Measurements from ENCODE around the gene HBP1. TPM values are rescaled to one million over a fixed set of nuclear protein-coding genes. Genes with fewer than 3 reads are reported as not detected.
A peak's percentile ranks its signal among the peaks of the same experiment; 100 is the strongest.
"Not testable (repeated sequence)": the region's sequence is repeated elsewhere in the genome, so short reads cannot be mapped to it uniquely, and the experiment has no call there.

Gene HBP1
- total RNA-seq, 1 donor from 2014 or later = 155 TPM

DNA sequence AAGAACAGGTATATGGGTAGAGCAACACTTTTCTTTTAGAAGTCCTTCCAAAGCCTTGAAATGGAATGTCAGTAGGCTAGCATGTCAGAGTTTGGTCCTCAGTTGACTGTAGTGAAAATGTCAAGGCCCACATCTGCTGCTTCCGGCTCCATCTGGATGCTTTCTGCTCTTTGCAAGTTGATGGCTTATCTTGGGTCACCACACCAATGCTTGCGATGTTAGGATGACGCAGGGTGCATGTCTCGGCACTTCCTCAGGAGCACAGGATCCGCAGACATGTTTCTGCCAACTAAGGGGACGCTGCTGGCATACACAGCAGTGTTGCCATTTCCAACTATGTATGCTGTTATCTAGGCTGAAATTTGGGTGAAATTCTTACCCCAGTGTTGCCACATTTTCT, 14.0 kb upstream of the HBP1 start:
- DNase-seq (ENCODE audit: low spot score) = no peak

DNA sequence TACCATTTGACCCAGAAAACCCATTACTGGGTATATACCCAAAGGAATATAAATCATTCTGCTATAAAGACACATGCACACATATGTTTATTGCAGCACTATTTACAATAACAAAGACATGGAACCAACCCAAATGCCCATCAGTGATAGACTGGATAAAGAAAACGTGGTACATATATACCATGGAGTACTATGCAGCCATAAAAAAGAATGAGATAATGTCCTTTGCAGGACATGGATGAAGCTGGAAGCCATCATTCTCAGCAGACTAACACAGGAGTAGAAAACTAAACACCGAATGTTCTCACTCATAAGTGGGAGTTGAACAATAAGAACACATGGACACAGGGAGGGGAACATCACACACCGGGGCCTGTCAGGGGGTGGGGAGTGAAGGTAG, 13.1 kb upstream of the HBP1 start:
- not testable (repeated sequence) for DNase-seq (ENCODE audit: low spot score)

DNA sequence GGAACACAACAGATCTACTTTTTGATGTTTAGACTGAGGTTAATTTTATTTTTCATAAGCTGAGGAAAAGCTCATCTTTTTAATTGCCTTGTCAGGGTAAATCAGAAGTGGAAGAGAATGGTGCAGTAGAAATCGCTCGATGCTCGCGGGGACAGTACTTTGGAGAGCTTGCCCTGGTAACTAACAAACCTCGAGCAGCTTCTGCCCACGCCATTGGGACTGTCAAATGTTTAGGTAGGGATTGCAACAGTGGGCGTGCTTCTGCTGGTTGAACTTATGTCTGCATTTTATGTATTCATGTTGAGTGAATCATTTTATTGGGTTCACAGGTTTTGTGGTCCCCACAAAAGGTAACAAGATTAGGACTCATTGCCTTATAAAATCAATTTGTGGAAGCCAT, 11.7 kb upstream of the HBP1 start:
- DNase-seq (ENCODE audit: low spot score) = no peak

DNA sequence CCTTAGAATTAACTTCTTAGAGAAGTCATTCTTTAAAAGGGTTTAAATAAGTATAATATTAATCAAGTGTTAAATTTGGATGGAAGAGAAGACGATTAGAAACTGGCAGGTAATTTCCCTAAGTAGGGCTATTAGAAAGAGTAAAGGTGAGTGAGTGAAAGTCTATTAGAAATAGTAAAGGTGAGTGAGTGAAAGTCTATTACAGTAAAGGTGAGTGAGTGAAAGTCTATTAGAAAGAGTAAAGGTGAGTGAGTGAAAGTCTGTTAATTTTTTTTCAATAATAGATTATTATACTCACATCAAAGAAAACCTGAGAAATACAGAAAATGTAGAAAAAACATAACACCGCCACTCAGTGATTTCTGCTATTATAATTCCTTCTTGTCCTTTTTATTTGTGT, 10.8 kb upstream of the HBP1 start:
- DNase-seq (ENCODE audit: low spot score) = no peak

- no peak for DNase-seq (ENCODE audit: low spot score)
Observed at GRCh38 chr7:107160389-107160788, 8.4 kb upstream of the HBP1 start.

DNA sequence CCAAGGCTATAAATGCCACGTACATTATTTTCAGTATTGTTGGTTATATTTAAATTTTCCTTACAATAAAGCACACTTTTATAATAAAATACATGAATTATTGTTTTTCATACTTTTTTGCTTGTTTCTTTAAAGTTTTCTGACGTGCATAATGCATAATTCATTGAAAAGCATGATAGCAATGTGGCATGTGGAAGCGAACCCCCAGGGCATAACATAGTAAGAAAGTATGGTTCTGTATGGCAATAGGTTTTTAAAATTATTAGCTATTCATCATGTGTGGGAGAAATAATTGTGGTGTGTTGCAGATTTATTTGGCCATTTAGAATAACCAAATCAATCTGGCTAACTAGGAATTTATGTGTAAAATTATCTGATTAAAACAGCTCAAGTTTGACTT, 7.4 kb upstream of the HBP1 start:
- DNase-seq (ENCODE audit: low spot score) = no peak

- no peak for DNase-seq (ENCODE audit: low spot score)
Observed at GRCh38 chr7:107162475-107162874, 6.3 kb upstream of the HBP1 start.

DNA sequence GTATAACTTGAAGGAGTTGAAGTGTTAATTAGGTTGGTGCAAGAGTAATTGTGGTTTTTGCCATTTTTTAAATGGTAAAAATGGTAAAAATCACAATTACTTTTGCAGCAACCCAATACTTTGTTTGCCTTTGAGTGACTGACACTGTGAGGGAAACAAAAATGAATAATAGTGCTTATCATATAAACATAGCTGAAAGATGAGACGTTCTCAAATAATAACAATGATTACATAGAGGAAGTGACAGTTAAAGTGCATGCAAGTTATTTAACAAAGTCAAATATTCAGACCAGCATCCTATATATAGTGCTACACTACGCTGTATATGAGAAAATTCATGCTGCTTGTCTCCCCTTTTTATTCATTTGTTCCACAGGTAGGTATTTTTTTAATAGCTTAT, 4.7 kb upstream of the HBP1 start:
- DNase-seq (ENCODE audit: low spot score) = no peak

DNA sequence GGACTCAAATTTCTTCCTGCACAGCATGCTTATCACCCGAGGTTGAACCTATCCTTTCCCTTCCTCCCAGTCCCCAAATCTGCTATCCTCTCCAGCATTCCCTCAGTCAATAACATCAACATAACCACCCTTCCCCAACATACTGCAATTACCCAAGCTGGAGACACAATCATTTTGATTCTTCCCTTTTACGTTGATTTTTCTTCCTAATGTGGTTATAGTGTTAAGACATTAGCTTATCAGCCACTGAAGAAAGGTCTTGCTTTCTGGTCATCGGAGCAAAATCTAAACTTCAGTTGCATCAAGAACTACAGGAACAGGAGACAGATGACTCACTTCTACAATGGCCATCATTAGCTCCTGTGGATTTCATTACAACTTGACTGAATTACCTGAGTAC, 3.5 kb upstream of the HBP1 start:
- DNase-seq (ENCODE audit: low spot score) = no peak

- peak; percentile 22 for DNase-seq (ENCODE audit: low spot score)
Observed at GRCh38 chr7:107166736-107167426, 1.9 kb upstream of the HBP1 start.

GRCh38 chr7:107167483-107168232, 1.1 kb upstream of the HBP1 start:
- DNase-seq (ENCODE audit: low spot score) = peak; percentile 89

GRCh38 chr7:107169120-107170050, 582 bp downstream of the HBP1 start:
- DNase-seq (ENCODE audit: low spot score) = peak; percentile 99

- DNase-seq (ENCODE audit: low spot score) = no peak
Observed at GRCh38 chr7:107170051-107170915, 1.5 kb downstream of the HBP1 start.

DNA sequence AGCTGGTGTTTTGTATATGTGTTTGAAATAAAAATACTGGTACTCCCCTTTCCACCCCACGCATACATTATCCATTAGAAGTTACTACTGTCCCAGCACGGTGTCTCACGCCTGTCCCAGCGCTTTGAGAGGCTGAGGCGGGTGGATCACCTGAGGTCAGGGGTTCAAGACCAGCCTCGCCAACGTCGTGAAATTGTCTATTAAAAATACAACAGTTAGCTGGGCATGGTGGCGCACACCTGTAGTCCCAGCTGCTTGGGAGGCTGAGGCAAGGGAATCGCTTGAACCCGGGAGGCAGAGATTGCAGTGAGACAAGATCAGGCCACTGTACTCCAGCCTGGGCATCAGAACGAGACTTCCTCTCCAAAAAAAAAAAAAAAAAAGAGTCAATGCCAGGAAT, 2.7 kb downstream of the HBP1 start:
- no peak for DNase-seq (ENCODE audit: low spot score)

- no peak for DNase-seq (ENCODE audit: low spot score)
Observed at GRCh38 chr7:107172276-107173032, 3.7 kb downstream of the HBP1 start.

- DNase-seq (ENCODE audit: low spot score) = no peak
Observed at GRCh38 chr7:107173191-107173590, 4.4 kb downstream of the HBP1 start.

GRCh38 chr7:107173691-107174406, 5.0 kb downstream of the HBP1 start:
- DNase-seq (ENCODE audit: low spot score) = no peak

DNA sequence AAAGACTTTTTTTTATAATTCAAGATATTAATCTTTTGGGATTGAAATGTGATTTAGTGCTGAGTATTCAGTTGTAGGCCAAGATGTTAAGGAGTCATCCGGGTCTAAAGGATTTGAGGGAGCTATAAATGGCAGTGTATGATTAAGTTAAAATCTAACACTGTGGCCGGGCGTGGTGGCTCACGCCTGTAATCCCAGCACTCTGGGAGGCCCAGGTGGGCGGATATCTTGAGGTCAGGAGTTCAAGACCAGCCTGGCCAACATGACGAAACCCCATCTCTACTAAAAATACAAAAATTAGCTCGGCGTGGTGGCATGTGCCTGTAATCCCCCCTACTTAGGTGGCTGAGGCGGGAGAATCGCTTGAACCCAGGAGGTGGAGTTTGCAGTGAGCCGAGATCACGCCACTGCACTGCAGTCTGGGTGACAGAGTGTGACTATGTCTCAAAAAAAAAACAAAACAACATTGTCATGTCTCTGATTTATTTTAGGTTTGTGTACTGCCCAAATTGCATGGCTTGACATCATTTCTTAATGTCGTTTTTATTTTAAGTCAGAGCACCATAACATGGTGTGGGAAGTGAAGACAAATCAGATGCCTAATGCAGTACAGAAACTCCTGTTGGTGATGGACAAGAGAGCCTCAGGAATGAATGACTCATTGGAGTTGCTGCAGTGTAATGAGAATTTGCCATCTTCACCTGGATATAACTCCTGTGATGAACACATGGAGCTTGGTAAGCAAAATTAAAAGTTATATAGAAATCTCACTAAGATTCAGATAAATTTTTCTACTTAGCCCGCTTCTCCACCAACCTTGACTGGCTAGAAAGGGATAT, 10.7 kb downstream of the HBP1 start:
- no peak for DNase-seq (ENCODE audit: low spot score)

DNA sequence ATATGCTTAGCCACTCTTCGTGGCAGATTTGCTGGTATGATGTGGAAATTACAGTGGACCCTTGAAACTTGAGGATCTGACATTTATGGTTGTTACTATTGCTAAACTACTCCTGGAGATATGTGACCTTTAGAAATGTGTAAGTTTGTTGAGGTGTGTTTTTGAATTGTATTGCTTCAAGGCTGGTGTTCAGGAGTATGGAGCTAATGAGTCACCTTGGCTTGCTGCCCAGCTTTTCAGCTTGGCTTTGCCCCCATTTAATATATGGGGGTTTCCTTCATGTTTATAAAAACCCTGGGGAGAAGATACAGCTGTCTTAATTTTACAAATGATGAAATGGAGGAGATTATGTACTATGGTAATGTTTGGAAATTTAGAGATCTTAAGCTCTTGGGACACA, 11.6 kb downstream of the HBP1 start:
- no peak for DNase-seq (ENCODE audit: low spot score)
